Right lobe of liver (tissue), 6 donors: ENCODE results near the gene PITX2. TPM values are rescaled to one million over a fixed set of nuclear protein-coding genes. Genes with fewer than 3 reads are reported as not detected.

Experiments used
- ATAC-seq, 4 donors: fragments of 200-7000 bp; cut with Tn5 transposase; one replicate each; pipeline ENCODE4 v1.9.1; 2020; ENCODE audit warnings: mild to moderate bottlenecking in 4 of 4, moderate library complexity in 4 of 4
- DNase-seq, 3 donors: peaks; one replicate each; pipeline ENCODE4 v3.0.0-alpha.2; 2020
- H3K27ac ChIP-seq, 3 donors: fragments of 200-600 bp; one replicate each; pipeline ENCODE4 v1.8.0; 2022
- H3K27me3 ChIP-seq, 2 donors: fragments of 200-600 bp; one replicate each; pipeline ENCODE4 v1.8.0; 2022
- H3K36me3 ChIP-seq, 4 donors: fragments of 200-600 bp; sonication (generic) in 1 of 4; one replicate each; pipeline versions ENCODE4 v1.5.1 to v1.8.0; 2017 to 2022; ENCODE audit warnings: control low read depth in 1 of 4
- H3K4me1 ChIP-seq, 4 donors: fragments of 200-600 bp; sonication (generic) in 1 of 4; one replicate each; pipeline versions ENCODE4 v1.5.1 to v1.8.0; 2017 to 2022; ENCODE audit warnings: control low read depth in 1 of 4
- H3K4me3 ChIP-seq, 3 donors: fragments of 200-600 bp; one replicate each; pipeline ENCODE4 v1.8.0; 2022
- H3K9me3 ChIP-seq, 4 donors: fragments of 200-600 bp; sonication (generic) in 1 of 4; one replicate each; pipeline versions ENCODE4 v1.5.1 to v1.8.0; 2017 to 2022; ENCODE audit warnings: control low read depth in 1 of 4
- POLR2A ChIP-seq: fragments of 450-650 bp; IDR thresholded peaks from one replicate; pipeline ENCODE4 v1.6.1; 2017; ENCODE audit warnings: antibody characterized with exemption, mild to moderate bottlenecking
- WGBS: methylation state at CpG from one replicate; pipeline ENCODE4 v1.1.6; 2018; ENCODE audit warnings: low coverage, low lambda C conversion rate; ENCODE audit not compliant: insufficient coverage; ENCODE audit errors: missing lambda C conversion rate; 5-methylcytosine and 5-hydroxymethylcytosine counted together
- intact Hi-C, 2 donors: fragments of 100-400 bp; cut with DNase I; formaldehyde crosslinking; loops; one replicate each; pipeline versions ENCODE4 v1.11.2 to v1.14.1; 2022
- total RNA-seq, 6 experiments: library from RNA; depleted of rRNA in 2 of 6; stranded (reverse); fragments of >200 nt in 2 of 6; fragmentation: NEBNext Ultra II Directional in 3 of 6; extraction: Animal tissue kit (Norgen Biotek cat#: 25700) in 3 of 6; gene quantifications; one replicate each; pipeline versions ENCODE4 v1.1.0 to v1.2.4, GENCODE V29; 2016 to 2023
- TF ChIP-seq, protein P1 (sequence below), 4 donors: fragments of 200-600 bp in 3 of 4; fragments of 450-650 bp in 1 of 4; IDR thresholded peaks; one replicate each; pipeline versions ENCODE4 v1.5.1 to v1.8.0; 2016 to 2022; ENCODE audit warnings: antibody characterized with exemption in 4 of 4, mild to moderate bottlenecking in 2 of 4
- donor health status: DM: no; HTN: yes; CAD: no.
- donor health status: DM: no; HTN: no; CAD: no.
- donor health status: DM: no; HTN: no; CAD: no.
- donor health status: DM: no; HTN: yes; CAD: no.
- donor health status: DM: no; HTN: yes; CAD: no.

PITX2 gene
- total RNA-seq, 6 experiments from 2014 or later, result not detected

DNA sequence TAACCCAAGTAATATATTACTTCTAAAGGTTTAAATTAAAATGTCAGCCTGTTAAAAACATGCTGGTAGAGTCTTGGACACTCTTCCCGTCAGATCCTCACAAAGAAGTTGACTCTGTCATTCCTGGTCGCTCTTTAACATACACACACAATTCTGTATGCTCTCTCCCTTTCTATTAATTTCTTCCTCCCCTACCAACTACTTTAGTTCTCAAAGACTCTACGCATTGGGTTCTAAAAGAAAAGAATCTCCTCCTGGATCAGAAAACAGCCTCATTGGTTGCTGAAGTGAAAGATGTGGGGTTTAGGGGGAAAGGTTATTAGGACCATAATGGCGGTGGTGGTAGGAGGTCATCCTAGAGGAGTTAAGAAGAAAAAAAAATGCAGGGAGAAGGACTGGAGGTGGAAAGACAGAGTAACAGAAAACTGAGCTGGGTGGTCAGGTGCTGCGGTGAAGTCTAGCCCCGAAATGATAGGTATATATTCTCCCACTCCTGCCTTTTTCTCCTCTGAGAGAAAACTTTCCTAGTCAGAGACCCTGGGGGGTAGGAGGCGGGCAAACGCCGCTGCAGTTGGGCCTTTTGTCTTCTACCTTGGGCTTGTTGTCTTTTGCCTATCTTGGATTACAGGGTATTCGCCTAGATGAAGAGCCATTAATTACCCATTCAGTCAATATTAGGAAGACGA lies 5.2 kb upstream of the PITX2 start:
- DNase-seq, result no peak
- TF ChIP-seq, protein P1, sequence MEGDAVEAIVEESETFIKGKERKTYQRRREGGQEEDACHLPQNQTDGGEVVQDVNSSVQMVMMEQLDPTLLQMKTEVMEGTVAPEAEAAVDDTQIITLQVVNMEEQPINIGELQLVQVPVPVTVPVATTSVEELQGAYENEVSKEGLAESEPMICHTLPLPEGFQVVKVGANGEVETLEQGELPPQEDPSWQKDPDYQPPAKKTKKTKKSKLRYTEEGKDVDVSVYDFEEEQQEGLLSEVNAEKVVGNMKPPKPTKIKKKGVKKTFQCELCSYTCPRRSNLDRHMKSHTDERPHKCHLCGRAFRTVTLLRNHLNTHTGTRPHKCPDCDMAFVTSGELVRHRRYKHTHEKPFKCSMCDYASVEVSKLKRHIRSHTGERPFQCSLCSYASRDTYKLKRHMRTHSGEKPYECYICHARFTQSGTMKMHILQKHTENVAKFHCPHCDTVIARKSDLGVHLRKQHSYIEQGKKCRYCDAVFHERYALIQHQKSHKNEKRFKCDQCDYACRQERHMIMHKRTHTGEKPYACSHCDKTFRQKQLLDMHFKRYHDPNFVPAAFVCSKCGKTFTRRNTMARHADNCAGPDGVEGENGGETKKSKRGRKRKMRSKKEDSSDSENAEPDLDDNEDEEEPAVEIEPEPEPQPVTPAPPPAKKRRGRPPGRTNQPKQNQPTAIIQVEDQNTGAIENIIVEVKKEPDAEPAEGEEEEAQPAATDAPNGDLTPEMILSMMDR (IDR thresholded peaks at IDR 0.05), result no peak
- TF ChIP-seq POLR2A, result no peak
- H3K9me3 ChIP-seq, result no peaks in the 10 kb centered on the region
- WGBS, result 8% methylated on average over 11 of the region's 11 CpGs
- no peak overlapping the region for H3K4me3 ChIP-seq
- intact Hi-C loops, result no loop called here
- no peak overlapping the region for H3K27ac ChIP-seq
- peaks cover 0 to 11% (median 2%) of the 10 kb centered on the region in 4 donors for H3K4me1 ChIP-seq
- ATAC-seq, result no peak
- no peaks in the 10 kb centered on the region for H3K36me3 ChIP-seq
- peaks cover 32 to 68% of the 10 kb centered on the region in 2 donors for H3K27me3 ChIP-seq

DNA sequence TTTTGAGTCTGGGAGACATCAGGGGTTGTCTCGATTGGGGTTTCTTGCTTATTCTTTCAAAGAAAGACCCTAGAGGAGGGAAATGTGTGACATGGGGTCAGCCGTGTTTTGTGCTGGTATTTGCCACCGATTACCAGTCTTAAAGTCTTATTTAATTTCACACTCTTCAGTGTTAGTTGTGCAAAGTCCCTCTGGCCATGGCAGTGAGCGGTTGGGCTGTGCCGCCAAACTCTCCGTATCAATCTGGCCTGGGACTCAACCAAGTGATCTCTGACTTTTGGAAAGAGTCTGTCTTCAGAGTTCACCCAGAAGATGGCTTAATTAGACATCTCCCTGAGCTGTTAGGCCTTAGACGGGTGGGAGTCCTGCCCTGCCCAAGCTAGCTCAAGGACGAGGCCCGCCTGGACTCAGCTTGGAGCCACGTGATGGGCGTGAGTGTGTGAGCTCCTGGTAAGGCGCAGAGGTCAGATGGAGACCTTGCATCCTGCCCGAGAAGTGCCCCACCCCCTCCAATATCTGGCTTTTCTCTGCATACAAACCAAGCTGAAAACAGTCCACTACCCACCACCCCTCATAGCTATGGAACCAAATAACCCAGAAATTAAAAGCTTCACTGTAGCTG lies 3.8 kb upstream of the PITX2 start:
- H3K36me3 ChIP-seq, result no peaks in the 10 kb centered on the region
- peaks cover 28 to 68% of the 10 kb centered on the region in 2 donors for H3K27me3 ChIP-seq
- DNase-seq (no peak), ATAC-seq (no peak)
- 2% methylated on average over 10 of the region's 13 CpGs for WGBS
- intact Hi-C loops, result no loop called here
- no peak overlapping the region for H3K27ac ChIP-seq
- TF ChIP-seq, protein P1 (IDR thresholded peaks at IDR 0.05), result no peak
- no peak for TF ChIP-seq POLR2A
- no peak overlapping the region for H3K4me3 ChIP-seq
- no peaks in the 10 kb centered on the region for H3K9me3 ChIP-seq
- peaks cover 0 to 15% (median 0%) of the 10 kb centered on the region in 4 donors for H3K4me1 ChIP-seq

DNA sequence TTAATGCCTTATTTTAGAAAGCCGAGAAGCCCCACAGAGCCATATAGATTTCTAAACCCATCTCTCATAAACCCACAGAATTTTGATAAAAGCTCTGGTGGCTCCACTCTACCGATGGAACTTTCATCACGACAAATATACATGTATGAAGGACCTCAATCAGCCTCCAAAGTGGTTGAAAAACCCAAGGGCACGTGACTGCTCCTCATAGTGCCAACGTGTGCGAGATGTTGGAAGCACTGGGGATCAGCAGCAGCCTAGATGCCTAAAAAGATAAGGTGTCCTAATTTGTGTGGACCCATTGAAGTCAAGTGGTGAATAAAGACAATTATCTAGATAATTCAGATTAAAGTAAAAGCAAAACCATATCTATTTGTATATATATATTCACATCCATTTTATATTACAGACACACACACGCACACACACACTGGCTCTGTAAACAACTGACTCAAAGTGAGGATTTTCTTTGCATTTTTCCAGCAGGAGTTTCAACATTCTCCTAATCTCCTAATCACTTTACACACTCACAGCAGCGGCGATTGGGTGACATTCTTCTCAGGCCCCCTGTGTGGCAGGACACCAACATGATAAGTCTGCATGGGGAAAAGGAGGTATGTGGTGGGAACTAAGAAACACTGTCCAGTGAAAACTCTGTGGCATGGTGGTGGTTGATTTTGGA lies 2.8 kb upstream of the PITX2 start:
- Histone ChIP-seq H3K36me3 (no peaks in the 10 kb centered on the region), H3K4me3 (no peak overlapping the region), H3K27ac (no peak overlapping the region), H3K4me1 (peaks cover 0 to 22% (median 0%) of the 10 kb centered on the region in 4 donors), H3K9me3 (no peaks in the 10 kb centered on the region), H3K27me3 (peaks cover 30 to 72% of the 10 kb centered on the region in 2 donors)
- DNase-seq, result no peak
- intact Hi-C loops, result no loop called here
- no peak for TF ChIP-seq POLR2A
- TF ChIP-seq, protein P1 (IDR thresholded peaks at IDR 0.05), result no peak
- 3% methylated on average over 9 of the region's 9 CpGs for WGBS
- ATAC-seq, result no peak

DNA sequence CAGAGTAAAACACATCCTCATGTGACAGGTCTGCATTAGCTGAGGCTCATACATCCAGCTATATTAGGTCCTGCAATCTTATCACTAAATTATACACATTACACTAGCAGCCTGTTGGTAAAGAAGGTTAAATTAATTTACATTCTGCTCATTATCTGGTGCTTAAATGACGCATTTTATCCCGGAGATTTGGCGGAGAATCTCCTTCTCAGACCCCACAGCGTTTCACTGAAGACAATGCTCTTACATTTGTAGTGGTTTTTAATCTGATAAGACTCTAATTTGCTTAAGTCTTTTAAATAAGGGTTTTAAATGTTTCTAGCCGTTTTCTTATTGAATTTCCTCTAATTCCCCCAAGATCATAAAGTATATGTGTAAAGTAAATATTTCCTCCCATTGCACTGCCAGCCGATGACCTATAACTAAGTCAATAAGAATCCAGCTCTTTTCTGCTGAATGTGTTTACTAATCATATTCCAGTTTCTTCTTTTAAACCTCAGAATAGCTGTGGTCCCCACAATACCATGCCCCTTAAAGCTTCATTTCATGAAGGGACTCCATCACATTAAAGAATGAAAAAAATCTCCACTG lies 2.1 kb upstream of the PITX2 start:
- Histone ChIP-seq H3K4me3 (no peak overlapping the region), H3K4me1 (peaks cover 0 to 26% (median 0%) of the 10 kb centered on the region in 4 donors), H3K27me3 (peaks cover 25 to 72% of the 10 kb centered on the region in 2 donors), H3K27ac (no peak overlapping the region), H3K36me3 (no peaks in the 10 kb centered on the region), H3K9me3 (no peaks in the 10 kb centered on the region)
- intact Hi-C loops, result no loop called here
- TF ChIP-seq, protein P1 (IDR thresholded peaks at IDR 0.05), result no peak
- TF ChIP-seq POLR2A, result no peak
- WGBS, result 8% methylated on average over 6 of the region's 6 CpGs
- ATAC-seq (no peak), DNase-seq (no peak)
